Endothelial cell of umbilical vein (primary cell): Measurements from ENCODE around the gene USP46.

Source experiments
- CTCF ChIP-seq, 2 donors: IDR thresholded peaks; 1 replicate in 1 of 2; 2 replicates in 1 of 2; pipeline ENCODE4 v1.5.1; 2011; ENCODE audit warnings: low read length in 2 of 2, mild to moderate bottlenecking in 2 of 2, moderate library complexity in 2 of 2, control low read depth in 1 of 2, inconsistent platforms in 1 of 2, low read depth in 1 of 2; ENCODE audit not compliant: insufficient read depth in 1 of 2; ENCODE audit errors: extremely low read depth in 1 of 2
- EZH2 ChIP-seq: IDR thresholded peaks from 2 replicates; pipeline ENCODE4 v1.6.1; 2012; ENCODE audit warnings: borderline replicate concordance, low read depth, mild to moderate bottlenecking, moderate library complexity, low read length, inconsistent platforms; ENCODE audit not compliant: severe bottlenecking
- POLR2A ChIP-seq: IDR thresholded peaks from 2 replicates; pipeline ENCODE4 v1.6.1; 2012; ENCODE audit warnings: low read depth, mild to moderate bottlenecking, control low read depth, low read length
- POLR2AphosphoS5 ChIP-seq: IDR thresholded peaks from 2 replicates; pipeline ENCODE4 v1.6.1; 2012; ENCODE audit warnings: low read depth, mild to moderate bottlenecking, control low read depth, low read length, moderate library complexity; ENCODE audit not compliant: insufficient read depth

GRCh38 chr4:52635560-52635959, 23.5 kb downstream of the USP46 start:
- TF ChIP-seq CTCF (IDR thresholded peaks at IDR 0.05; ENCODE audit: extremely low read depth in 1 of 2, insufficient read depth in 1 of 2, low read depth in 1 of 2, low read length in 2 of 2), result no peak
- no peak for TF ChIP-seq EZH2
- no peak for TF ChIP-seq POLR2A
- TF ChIP-seq POLR2AphosphoS5, result no peak
